GM18517 (cell line): Measurements from ENCODE around the gene NSUN5.
"Not testable (repeated sequence)": the region's sequence is repeated elsewhere in the genome, so short reads cannot be mapped to it uniquely, and the experiment has no call there.

ENCODE experiments used
- ATAC-seq: cut with Tn5 transposase; IDR thresholded peaks from one replicate; pipeline ENCODE4 v1.9.1; 2021; ENCODE audit warnings: mild to moderate bottlenecking, moderate library complexity; ENCODE audit not compliant: unreplicated experiment

NSUN5 gene

GRCh38 chr7:73308665-73309214 is at the start of gene NSUN5:
Gene NSUN5, minus strand, starts transcription at chr7:73308826. Its CDS starts 36 bp downstream, at chr7:73308790.
- peak; percentile 78 for ATAC-seq

- no peak for ATAC-seq
Measured at GRCh38 chr7:73356159-73356558, 47.5 kb upstream of the NSUN5 start.

GRCh38 chr7:73354821-73355220 is 46.2 kb upstream of the NSUN5 start:
- no peak for ATAC-seq

- ATAC-seq, result no peak
Measured at GRCh38 chr7:73354196-73354595, 45.6 kb upstream of the NSUN5 start.

- ATAC-seq, result no peak
Measured at GRCh38 chr7:73353243-73353642, 44.6 kb upstream of the NSUN5 start.

GRCh38 chr7:73352784-73353183 is 44.2 kb upstream of the NSUN5 start:
- no peak for ATAC-seq

GRCh38 chr7:73351447-73352167 is 43.0 kb upstream of the NSUN5 start:
- no peak for ATAC-seq

- no peak for ATAC-seq
Measured at GRCh38 chr7:73350306-73351068, 41.9 kb upstream of the NSUN5 start.

GRCh38 chr7:73349763-73350162 is 41.1 kb upstream of the NSUN5 start:
- no peak for ATAC-seq

- ATAC-seq, result no peak
Measured at GRCh38 chr7:73345951-73346350, 37.3 kb upstream of the NSUN5 start.

GRCh38 chr7:73345538-73345937 is 36.9 kb upstream of the NSUN5 start:
- no peak for ATAC-seq

- no peak for ATAC-seq
Measured at GRCh38 chr7:73343671-73344380, 35.2 kb upstream of the NSUN5 start.

GRCh38 chr7:73342645-73343044 is 34.0 kb upstream of the NSUN5 start:
- no peak for ATAC-seq

GRCh38 chr7:73341877-73342276 is 33.3 kb upstream of the NSUN5 start:
- no peak for ATAC-seq

GRCh38 chr7:73340514-73340913 is 31.9 kb upstream of the NSUN5 start:
- no peak for ATAC-seq

GRCh38 chr7:73338321-73338720 is 29.7 kb upstream of the NSUN5 start:
- ATAC-seq, result no peak

- no peak for ATAC-seq
Measured at GRCh38 chr7:73332447-73332846, 23.8 kb upstream of the NSUN5 start.

- ATAC-seq, result no peak
Measured at GRCh38 chr7:73330772-73331171, 22.1 kb upstream of the NSUN5 start.

GRCh38 chr7:73329861-73330581 is 21.4 kb upstream of the NSUN5 start:
- ATAC-seq, result no peak

- ATAC-seq, result no peak
Measured at GRCh38 chr7:73328696-73329095, 20.1 kb upstream of the NSUN5 start.

GRCh38 chr7:73327922-73328321 is 19.3 kb upstream of the NSUN5 start, which contains the start of the genes FKBP6 and TRIM50:
Gene FKBP6, plus strand, starts transcription at chr7:73328161. Its CDS starts 268 bp downstream, at chr7:73328429.
Gene TRIM50, minus strand, starts transcription at chr7:73328082. Its CDS starts 3,295 bp downstream, at chr7:73324787.
- not testable (repeated sequence) for ATAC-seq
